H1 (cell line): ENCODE data around the gene PNLDC1.

Experiments
- CTCF ChIP-seq, 3 experiments: IDR thresholded peaks; 1 replicate in 2 of 3; 2 replicates in 1 of 3; pipeline versions ENCODE4 v1.5.1 to v1.6.1; 2011; ENCODE audit warnings: low read length in 3 of 3, mild to moderate bottlenecking in 3 of 3, inconsistent platforms in 2 of 3, low read depth in 1 of 3, moderate library complexity in 1 of 3; ENCODE audit not compliant: insufficient read depth in 1 of 3; ENCODE audit errors: control extremely low read depth in 1 of 3
- E2F6 ChIP-seq: IDR thresholded peaks from 2 replicates; pipeline ENCODE4 v1.6.1; 2012; ENCODE audit warnings: inconsistent platforms
- EZH2 ChIP-seq: fragments of 200-600 bp; sonication (generic); IDR thresholded peaks from 2 replicates; pipeline ENCODE4 v1.7.1; 2012; ENCODE audit warnings: low read depth, mild to moderate bottlenecking, moderate library complexity, low read length, inconsistent platforms; ENCODE audit not compliant: severe bottlenecking
- GABPA ChIP-seq: IDR thresholded peaks from 2 replicates; pipeline ENCODE4 v1.6.1; 2011; ENCODE audit warnings: mild to moderate bottlenecking, low read length, moderate library complexity, borderline replicate concordance; ENCODE audit not compliant: insufficient read depth
- HDAC6 ChIP-seq: IDR thresholded peaks from one replicate; pipeline ENCODE4 v1.7.1; 2012; ENCODE audit warnings: low read depth, mild to moderate bottlenecking, inconsistent platforms, low read length, moderate library complexity
- POLR2A ChIP-seq, 2 experiments: IDR thresholded peaks; 1 replicate in 1 of 2; 2 replicates in 1 of 2; pipeline ENCODE4 v1.6.1; 2011; ENCODE audit warnings: low read depth in 2 of 2, low read length in 2 of 2, mild to moderate bottlenecking in 2 of 2; ENCODE audit errors: control extremely low read depth in 1 of 2

- TF ChIP-seq POLR2A (IDR thresholded peaks at IDR 0.05; ENCODE audit: control extremely low read depth in 1 of 2, low read depth in 2 of 2, low read length in 2 of 2), result no peak
- no peak for TF ChIP-seq GABPA
- no peak for TF ChIP-seq HDAC6
- TF ChIP-seq EZH2, result no peak
- TF ChIP-seq E2F6, result no peak
- TF ChIP-seq CTCF (IDR thresholded peaks at IDR 0.05; ENCODE audit: control extremely low read depth in 1 of 3, insufficient read depth in 1 of 3, low read depth in 1 of 3, low read length in 3 of 3), result no peak
Measured at GRCh38 chr6:159751448-159751847, 48.6 kb upstream of the PNLDC1 start.
